Right renal pelvis (tissue), 4 donors: Measurements from ENCODE around the gene ASB7. TPM values are rescaled to one million over a fixed set of nuclear protein-coding genes. Genes with fewer than 3 reads are reported as not detected.

ENCODE experiments used
- polyA plus RNA-seq, 4 donors: library from polyadenylated mRNA; unstranded; fragments of 120-200 nt; gene quantifications; one replicate each; pipeline ENCODE4 v1.2.1, GENCODE V29; 2013; ENCODE audit not compliant: insufficient read length in 4 of 4

Gene ASB7
- polyA plus RNA-seq, 4 donors, result 14.3 to 18.4 (median 17.9) TPM

Other genes starting within 250 kb of the ASB7 start
- under 1 TPM; 0.04 to 0.09 (median 0.07) TPM for gene CERS3, start 73.6 kb upstream of the ASB7 start, polyA plus RNA-seq
- gene LINS1, start 405 bp upstream of the ASB7 start, polyA plus RNA-seq, result 10 to 100 TPM; 19.7 to 27.4 (median 23.0) TPM